Activated CD4-positive, CD25-positive, alpha-beta regulatory T cell treated with anti-CD3 and anti-CD28 coated beads, Interleukin-2, amount 50 U/mL, for 24 hours (primary cell): Measurements from ENCODE around the gene PTCD1.

Source experiments
- ATAC-seq, 2 donors: fragments of 150-1000 bp; cut with Tn5 transposase; one replicate each; pipeline ENCODE4 v1.10.0; 2021; ENCODE audit warnings: mild to moderate bottlenecking in 1 of 2, moderate library complexity in 1 of 2

PTCD1 gene

DNA sequence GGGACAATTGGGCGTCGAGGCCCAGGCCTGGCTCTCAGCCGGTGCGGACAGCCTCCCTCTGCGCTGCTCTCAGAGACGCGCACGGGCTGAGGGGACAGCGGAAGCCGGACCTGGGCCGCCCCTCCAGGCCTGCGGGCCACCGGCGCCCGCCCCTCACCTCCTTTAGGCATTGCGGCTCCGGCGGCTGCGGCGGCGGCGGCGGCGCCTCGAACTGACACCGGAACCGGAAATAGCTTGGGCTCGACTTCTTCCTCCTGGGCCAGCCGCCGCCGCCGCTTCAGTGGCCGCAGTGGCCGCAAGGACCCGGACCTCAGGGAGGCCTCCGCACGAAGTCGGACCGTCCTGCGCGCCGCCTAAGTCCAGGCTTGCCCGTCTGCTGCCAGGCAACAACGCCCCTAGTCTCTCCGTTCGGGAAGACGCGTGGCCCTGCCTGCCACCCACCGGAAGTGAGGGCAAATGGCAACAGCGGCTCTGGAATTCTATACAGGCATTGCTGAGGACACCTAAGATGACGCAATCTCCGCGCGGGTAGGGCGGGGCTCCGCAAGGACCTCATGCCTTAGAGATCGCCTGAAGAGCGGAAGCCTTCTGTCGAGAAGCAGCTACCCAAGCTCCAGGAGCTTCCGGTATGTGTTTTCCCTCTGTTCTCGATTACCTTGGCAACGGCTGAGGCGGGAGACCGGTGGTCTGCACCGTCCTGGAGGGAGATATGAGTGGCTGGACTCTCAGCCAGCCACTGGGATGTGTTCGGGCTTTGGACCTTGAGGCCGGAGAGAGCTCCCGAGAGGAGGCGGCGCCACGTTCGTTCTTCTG, 30.0 kb downstream of the PTCD1 start, which contains the start of the genes BUD31 and PDAP1:
TSS of gene BUD31 (plus strand) at position 591 of the 813 bp plus-strand sequence. CDS start 2,124 bp downstream, outside the sequence.
TSS of gene PDAP1 (minus strand) at position 219 of the 813 bp plus-strand sequence. CDS start at position 170, 49 bp downstream.
- peak; percentile 83 to 87 for ATAC-seq

DNA sequence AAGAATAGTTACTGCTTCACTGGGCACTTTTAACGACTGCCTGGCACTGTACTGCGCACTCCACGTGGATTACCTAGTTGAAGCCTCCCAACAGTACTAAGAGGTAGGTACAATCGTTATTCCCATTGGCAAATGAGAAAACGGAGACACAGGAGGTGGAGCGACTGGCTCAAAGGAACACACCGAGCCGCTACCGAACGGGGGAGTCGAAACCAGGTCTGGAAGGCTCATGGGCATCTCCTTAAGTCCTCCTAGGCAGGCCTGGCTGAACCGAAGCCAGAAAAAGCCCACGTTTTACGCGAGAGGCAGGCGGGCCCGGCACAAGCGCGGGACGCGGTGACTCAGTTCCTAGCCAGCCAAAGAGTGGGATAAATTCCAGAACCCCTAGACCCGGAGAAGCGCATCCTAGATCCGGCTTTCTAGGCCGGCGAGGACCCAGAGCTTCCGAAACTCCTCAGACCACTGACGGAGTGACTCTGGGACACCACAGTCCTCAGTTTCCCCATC, 30.7 kb downstream of the PTCD1 start:
- peak; percentile 14 to 19 for ATAC-seq

DNA sequence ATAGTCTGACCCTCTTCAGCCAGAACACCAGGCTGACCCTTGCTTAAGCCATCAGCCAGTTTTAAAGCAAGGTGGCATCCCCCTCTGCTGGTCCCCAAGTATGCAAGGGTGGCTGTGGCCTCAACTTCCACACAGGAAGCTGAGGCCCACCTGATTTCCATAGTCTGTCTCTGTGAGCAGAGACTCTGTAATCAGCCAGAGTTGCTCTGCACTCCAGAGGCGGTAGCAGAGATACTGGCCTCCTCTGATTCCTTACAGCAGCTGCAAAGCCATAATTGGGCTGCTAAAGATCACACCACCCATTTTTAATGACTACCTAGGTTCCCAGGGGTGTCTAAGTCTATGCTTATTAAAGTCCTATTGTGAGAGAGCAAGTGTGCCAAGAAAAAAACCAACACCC, 32.0 kb downstream of the PTCD1 start:
- ATAC-seq, result no peak

DNA sequence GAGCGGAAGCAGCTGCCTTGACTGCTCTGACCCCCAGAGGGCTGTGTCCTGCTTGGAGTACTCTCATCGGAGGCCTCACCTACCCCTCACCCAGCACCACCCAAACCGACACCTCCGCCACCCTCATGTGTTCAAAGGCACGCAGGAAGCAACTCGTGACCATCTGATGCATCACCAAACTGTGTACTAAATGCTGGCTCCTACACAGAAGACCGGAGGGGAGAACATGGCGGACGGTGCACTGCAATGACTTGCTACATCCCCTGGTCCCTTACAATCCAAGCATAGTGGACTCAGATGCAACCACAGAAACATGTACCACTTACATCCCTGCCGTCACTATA, 33.6 kb downstream of the PTCD1 start:
- ATAC-seq, result no peak

DNA sequence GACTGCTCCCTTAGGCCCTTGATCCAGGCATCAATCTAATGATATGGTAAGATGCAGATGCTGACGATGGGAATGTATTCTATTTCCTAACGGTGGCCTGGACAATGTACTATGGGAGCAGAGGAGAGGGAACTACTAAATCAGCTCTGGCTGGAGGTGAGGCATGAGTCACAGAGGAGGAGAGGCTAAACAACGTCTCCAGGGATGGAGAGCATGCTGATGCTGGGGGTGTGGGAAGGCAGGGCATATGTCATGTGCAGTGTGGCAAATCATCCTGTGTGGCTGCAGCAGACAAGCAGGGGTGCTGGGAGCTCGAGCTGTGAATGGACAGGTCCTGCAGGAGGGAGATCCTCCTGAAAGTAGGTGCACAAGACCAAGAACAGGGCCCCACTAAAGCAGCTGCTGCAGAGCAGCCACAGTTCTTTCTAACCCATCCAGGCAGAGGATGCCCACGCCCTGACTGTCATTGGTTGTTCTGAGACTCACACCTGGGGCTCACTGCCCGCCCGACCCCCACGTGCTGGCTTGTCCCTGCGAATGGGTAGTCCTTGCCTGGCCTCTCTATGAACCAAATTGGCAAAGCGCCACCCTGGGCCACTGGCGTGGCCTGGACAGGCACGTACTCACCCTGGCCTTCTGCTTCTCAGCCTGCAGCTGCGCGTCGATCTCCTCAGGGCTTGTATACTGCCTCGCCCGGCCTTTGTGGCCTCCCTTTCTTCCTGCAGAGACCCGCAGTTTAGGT, 34.2 kb downstream of the PTCD1 start:
- ATAC-seq, result no peak

DNA sequence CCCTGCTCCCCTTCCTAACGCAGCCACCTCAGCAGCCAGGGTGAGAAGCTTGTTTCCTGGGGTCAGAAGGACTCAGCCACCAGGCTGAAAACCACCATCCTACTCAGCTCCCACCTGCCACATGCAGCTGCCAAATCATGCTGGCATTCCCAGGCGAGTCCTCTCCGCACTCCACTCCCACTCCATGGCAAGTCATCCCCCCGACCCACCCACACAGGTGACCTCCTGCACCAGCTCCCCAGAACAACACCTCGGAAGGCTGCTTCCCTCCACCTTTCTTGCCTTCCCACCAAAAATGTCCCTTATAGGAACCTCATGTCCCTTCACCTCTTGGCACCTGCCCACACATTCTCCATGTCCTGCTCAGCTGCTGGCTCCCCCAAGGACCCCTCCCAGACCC, 34.8 kb downstream of the PTCD1 start:
- ATAC-seq, result no peak

DNA sequence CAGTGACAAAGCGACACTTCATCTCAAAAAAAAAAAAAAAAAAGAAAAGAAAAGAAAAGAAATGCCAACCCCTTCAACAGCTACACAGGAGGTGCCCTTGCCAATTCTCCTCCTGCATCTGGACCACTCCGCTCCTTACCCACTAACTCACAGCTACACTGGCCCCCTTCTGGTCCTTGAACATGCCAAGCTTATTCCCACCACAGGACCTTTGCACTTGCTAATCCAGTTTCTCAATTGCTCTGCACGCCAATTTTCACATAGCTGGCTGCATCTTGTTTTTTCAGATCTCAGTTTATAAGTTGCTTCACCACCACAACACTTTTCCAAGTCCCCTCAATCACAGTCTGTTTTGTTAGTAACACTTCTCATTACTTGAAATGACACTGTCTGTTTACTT, 35.7 kb downstream of the PTCD1 start:
- ATAC-seq, result no peak

DNA sequence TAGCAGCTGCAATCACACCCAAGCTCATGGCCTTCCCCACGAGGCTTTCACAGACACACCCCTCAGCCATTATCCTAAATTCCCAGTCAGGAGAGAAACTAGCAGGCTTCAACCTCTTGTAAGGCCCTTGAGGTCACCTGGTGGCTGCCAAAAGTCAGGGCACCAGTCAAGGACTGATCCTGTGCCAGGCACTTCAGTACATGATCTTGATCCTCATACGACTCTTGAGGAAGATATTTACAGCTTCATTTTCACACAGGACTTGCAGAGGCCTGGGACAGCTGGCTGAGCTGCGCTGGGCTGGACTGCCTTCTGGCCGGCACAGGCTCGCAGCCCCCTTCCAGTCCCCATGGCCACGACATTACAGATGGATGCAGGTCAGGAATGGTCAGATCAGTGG, 39.0 kb downstream of the PTCD1 start:
- ATAC-seq, result no peak

DNA sequence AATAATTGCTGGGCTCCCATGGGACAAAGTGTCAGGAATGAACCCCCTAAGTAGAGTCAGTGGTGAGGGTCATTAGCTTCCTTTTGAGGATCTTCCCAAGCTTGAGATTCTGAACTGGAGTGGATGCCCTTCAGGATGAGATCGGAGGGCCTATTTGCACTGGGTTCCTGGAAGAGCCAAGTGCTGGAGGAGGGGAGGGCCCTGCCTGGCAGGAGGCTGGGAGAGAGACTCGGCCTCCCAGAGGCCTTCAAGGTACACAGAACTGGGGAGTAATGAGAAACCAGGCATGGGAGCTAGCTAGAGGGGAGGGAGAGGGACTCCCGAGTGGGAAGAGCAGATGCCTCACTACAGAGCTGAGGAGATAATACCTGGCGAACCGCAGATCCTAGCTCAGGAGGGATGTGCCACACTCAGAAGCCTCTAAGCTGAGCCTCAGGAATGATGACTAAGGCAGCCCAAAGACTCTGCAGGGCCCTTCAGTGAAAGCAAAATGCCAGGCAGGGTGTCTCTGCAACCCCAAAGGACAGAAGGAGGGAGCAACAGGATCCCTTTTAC, 39.6 kb downstream of the PTCD1 start:
- peak; percentile 9 to 15 for ATAC-seq

DNA sequence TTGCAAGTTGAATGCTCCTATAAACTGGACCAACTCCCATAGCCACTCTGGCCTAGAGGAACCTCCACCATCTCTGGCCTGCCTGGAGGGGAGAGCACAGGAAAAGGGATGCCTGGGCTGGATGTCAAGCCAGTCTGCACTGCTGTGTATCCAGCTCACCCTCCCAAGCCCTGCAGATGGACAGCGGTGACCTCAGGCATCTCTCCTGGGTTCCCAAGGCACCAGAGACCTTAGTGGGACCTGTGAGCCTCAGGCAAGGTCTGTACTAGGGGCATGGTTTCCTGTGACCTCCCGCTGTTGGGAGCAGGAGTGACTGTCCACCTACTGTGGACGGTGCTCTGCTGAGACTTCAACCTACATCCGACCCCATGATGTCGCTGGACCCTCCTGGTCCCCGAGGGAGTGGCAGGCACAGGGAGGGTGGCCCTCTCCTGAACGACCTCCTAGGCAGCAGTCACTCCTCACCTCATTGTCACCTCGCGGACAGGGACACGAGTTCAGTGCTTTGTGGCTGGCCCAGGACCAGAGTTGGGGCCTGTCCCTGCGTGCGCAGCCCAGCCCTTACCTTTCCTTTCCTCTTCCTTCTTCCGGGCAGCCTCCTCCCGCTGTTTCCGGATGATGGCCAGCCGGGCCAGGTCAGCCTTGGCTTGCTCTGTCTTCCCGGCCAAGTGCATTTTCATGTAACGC, 41.2 kb downstream of the PTCD1 start:
- ATAC-seq, result no peak

DNA sequence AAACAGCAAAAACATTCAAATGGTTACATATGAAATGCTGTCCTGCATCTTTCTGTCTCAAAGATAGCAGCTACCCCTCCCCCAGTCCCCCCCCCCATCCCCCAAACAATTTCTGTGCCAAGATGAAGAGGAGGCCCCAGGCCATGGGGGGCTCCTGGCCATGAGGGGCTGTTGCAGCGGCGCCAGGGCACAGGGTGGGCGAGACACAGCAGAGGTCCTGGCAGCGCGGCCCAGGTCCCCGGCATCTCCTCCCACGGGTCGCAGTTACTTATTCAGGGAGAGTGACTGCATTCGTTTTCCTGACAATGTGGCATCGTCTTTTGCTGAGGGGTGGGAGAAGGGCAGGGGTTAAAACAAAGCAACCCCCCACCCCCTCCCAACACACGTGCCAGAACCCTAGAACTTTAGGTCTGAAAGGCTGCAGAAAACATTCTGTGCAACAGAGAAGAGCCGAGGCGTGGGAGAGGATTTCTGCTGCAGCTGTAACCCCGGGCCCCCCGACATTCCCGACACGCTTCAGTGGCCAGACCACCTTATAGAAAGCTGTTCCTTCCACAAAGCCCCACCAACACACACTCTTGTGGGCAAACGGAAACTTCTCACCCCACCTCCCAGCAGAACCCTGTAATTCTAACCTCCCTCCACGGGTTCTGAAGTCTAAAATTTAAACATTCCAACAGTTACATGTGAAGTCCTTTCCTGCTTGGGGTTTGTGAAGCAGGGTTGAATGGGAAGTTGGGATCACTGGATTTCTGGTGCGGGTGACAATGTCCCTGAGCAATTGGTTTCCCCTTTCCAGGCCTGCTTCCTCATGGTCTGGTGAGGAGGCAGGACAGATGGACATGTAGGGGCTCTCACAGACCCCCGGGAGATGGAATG, 41.9 kb downstream of the PTCD1 start:
- no peak for ATAC-seq

DNA sequence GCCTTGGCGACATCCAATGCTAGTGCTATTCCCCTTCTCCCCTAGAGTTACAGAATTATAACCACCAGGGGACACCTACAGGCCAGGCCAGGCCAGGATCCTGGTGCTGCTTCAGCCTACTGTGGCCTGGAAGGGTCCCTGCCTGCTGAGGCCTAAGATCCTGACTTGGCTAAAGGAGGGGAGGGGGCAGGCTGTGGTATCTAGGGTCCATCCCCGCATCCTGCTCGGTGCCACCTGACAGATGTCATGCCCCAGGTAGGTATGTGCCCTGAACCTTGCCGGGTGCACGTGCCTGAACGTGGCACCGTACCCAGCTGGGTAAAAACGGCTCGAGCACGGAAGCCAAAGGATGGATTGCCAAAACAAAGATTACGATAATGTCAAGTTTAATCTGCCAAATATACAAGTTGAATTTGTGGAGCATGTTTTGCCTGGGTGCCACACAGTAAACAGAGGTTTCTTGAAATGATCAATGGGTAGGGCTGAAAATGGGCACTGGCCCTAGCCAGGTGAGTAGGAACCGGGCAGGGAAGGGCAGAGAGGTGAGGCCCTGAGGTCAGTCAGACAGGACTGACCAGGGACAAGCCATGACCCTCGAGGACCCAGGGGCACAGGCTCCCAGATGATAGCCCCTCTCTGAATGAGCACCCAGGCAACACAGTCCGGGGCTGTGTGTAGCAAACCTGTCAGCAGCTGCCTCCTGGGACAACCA, 42.8 kb downstream of the PTCD1 start:
- ATAC-seq, result no peak

DNA sequence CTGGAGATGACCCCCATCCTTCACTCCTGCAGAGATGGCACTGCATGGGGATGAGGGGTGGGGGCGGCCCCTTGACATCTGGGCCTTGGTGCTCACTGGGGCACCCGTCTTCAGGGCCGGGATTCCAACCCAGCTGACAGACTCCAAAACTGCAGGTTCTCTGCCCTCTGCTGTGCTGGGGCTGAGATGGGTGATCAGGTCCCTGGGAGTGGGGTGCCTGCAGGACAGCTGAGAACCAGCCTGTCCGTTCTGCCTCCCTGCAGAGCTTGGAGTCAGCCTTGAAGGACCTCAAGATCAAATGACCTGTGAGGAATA, 44.5 kb downstream of the PTCD1 start:
- ATAC-seq, result no peak

DNA sequence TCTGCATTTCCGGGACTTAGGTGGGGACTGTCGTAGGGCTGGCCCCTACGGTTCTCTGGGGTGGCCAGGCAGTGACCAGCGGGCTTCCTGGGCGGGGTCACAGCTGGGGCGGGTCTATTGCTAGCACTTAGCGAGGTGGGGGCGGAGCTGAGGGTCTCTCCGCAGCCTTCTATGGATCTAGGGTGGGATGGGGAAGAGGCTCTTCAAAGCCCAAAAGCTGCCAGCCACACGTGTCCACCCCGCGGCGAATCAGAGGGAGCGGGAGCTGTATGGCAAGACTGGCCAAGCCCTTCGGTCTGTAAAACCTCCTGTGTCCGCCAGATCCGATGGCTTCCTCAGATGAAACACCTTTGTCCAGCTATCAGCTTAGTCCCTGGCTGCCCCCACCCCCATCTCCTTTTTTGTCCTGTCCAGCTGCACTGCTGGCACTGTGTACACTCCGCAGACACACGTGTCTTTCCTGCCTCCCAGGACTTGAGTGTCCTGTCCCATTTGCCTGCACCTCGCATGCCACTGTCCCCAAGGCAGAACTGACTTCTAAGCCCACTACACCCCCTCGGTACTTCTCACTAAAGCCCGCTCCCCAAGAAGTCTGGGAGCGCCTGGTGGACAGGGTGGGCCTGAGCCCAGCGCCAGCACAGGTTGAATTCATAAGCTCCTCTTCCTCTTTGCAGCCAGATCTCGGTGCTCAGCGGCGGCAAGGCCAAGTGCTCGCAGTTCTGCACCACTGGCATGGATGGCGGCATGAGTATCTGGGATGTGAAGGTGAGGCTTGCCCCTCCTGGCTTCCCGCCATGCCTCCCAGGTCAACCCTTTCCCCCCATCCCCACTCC, 45.0 kb downstream of the PTCD1 start:
- peak in 1 of 2 donors; percentile 2 for ATAC-seq

DNA sequence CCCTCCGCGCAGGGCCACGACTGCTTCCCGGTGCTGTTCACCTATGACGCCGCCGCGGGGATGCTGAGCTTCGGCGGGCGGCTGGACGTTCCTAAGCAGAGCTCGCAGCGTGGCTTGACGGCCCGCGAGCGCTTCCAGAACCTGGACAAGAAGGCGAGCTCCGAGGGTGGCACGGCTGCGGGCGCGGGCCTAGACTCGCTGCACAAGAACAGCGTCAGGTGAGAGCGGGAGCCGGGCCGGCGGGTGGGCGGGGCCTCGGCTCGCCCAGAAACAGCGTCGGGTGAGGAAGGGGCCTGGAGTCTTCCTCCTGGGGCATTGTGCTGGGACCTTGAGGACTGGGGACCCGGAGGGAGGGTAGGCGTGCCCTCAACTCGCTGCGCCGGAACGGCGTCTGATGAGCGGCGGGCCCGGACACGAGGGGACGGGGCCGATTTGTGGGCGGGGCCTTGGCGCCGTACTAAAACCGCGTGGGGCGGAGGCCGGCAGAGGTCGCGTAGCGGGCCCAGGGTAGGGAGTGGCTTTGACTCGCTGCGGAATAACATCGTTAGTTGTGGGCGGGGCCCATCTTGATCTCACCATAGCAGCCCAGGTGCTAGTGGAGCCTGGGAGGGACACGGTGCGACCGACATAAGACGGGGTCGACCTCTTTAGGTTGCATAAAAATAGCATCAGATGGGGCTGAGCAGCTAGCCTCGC, 45.8 kb downstream of the PTCD1 start:
- ATAC-seq, result peak; percentile 93 to 96

DNA sequence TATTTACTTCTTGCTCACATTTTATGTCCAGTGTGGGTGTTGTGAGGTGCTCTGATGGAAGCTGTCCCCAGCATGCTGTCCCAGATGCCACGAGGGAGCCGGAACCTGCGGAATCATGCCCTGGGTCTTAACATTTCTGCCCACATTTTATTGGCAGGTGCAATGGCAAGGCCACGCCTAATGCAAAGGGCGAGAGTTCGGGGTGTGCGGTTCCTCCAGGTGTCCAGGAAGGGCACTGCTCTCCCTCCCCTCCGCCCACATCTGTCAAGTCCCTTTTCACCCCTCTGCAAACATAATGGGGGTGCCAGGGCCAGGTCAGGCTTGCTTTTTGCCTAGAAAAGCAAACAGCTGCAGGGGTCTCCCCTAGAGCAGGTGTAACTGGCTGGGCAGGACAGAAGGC, 46.6 kb downstream of the PTCD1 start:
- no peak for ATAC-seq

DNA sequence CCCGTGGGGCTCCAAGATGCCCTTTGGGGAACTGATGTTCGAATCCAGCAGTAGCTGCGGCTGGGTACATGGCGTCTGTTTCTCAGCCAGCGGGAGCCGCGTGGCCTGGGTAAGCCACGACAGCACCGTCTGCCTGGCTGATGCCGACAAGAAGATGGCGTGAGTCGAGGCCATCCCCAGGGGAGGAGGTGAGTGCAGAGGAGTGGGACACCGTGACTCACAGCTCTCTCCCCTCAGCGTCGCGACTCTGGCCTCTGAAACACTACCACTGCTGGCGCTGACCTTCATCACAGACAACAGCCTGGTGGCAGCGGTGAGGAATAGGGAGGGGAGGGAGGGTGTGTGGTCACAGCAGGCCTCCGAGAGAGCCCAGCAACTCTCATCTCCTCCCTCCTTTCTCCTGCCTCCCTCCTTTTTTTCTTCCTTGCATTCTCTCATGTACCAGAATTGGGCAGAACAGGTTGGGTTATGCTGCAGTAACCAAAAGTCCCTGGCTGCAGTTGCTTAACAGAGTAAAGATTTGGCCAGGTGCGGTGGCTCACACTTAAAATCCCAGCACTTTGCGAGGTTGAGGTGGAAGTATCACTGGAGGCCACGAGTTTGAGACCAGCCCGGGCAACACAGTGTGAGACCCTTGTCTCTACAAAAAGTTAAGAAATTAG, 47.5 kb downstream of the PTCD1 start:
- no peak for ATAC-seq

DNA sequence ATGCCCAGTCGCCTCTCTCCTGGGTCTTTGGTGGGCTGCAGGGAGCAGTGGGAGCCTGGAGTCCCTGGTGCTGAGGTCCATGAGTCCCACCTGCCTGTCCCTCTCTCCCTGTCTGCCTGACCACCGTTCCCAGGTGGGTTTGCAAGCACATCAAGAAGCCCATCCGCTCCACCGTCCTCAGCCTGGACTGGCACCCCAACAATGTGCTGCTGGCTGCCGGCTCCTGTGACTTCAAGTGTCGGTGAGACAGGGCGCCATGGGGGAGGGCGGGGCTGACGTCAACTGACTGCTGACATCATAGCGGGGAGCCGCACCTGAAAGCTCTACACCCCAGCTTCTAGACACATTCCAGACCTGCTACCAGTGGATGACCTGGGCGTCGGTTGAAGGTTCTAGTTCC, 48.8 kb downstream of the PTCD1 start:
- ATAC-seq, result no peak

DNA sequence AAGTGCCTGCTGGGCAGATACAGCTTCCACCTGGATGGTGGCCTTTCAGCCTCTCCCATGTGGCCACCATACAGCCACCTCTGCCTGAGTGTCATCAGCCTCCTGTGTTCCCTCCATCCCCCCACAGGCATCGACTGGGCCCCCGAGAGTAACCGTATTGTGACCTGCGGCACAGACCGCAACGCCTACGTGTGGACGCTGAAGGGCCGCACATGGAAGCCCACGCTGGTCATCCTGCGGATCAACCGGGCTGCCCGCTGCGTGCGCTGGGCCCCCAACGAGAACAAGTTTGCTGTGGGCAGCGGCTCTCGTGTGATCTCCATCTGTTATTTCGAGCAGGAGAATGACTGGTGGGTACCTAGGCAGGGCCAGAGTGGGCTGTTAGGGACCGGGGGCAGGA, 50.7 kb downstream of the PTCD1 start:
- no peak for ATAC-seq
